Stimulated activated naive CD8-positive, alpha-beta T cell treated with anti-CD3 and anti-CD28 coated beads, Interleukin-15, Interleukin-2, amounts not matched to agents 100 U/mL and 50 U/mL, for 24 hours (primary cell): ENCODE results near the gene TRIO.

Source experiments
- ATAC-seq: fragments of 150-1000 bp; cut with Tn5 transposase; one replicate; pipeline ENCODE4 v1.10.0; 2021
- DNase-seq: peaks from one replicate; pipeline ENCODE4 v3.0.0; 2021

The TRIO gene

GRCh38 chr5:14460844-14461398 lies 317.8 kb downstream of the TRIO start:
- DNase-seq (no peak), ATAC-seq (no peak)

GRCh38 chr5:14462681-14463080 lies 319.5 kb downstream of the TRIO start:
- ATAC-seq (no peak), DNase-seq (no peak)

DNA sequence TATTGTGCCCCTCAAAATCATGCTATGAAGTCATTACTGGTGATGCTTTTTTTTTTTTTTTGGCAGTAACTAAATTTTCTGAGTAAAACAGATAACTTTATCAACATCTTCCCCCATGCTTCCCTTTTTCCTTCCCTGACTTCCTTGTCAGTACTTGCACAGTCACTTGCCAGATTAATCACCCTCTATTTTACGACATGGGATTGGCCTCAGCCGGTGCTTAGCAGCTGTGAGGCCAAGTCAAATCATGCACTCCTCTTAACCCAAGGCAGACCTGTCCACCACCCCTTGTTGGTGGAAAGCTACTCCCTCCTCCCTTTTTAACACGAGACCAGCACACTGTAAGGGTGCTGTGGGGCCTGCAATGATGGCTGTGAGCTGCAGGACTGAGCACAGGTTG lies 320.5 kb downstream of the TRIO start:
- DNase-seq (no peak), ATAC-seq (no peak)

DNA sequence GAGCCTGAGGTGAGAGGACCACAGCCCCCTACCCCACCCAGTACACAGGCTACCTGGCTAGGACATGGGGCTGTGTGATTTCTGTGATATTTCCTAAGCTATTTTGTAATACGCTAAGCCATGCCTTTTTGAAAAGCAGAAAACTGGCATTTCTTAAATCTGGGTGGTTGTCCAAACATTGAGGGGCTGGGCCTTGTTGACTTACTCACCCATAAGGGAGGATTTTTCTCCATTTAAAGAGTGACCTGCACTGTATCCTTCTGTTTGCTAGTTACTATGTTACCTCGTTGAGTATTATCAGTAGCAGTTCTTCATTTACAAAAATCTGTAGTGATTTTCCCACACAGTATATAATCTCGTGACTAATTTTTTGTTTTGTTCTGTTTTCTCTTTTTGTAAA lies 321.0 kb downstream of the TRIO start:
- no peak for ATAC-seq
- DNase-seq, result no peak

- no peak for DNase-seq
- no peak for ATAC-seq
Observed at GRCh38 chr5:14464671-14465070, 321.5 kb downstream of the TRIO start.

DNA sequence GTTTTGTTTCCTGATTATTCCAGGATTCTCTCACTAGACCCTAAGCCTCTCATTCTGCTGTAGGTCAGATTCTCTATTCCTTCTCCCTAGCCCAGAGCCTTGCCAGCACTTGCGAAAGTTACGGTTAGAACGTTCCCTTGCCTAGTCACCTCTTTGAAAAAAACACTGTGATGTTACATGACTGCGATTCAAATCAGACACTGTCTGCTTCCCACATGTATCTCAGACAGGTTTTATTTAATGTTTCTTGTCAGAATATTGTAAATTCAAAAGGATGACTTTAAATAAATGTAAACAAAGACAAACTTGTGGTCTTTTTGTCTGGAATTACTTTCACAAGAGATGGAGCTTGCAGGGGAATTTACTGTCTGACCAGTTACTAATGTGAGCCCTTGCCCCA lies 322.0 kb downstream of the TRIO start:
- no peak for DNase-seq
- no peak for ATAC-seq

DNA sequence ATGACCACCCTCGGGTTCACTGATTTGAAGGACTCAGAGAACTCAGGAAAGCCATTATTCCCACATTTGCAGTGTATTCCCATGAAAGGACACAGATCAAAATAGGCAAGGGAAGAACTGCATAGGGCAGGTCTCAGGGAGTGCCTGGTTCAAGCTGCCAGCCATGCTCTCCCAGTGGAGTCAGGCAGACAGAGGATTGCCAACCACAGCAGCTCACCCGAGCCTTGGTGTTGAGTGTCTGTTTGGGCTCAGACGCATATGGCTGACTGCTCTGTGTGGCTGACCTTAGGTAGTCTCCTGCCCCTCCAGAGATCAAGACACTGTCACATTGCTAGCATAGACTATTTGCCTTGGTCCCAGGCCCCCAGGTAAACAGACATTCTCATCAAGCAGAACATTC lies 322.6 kb downstream of the TRIO start:
- ATAC-seq (no peak), DNase-seq (no peak)

DNA sequence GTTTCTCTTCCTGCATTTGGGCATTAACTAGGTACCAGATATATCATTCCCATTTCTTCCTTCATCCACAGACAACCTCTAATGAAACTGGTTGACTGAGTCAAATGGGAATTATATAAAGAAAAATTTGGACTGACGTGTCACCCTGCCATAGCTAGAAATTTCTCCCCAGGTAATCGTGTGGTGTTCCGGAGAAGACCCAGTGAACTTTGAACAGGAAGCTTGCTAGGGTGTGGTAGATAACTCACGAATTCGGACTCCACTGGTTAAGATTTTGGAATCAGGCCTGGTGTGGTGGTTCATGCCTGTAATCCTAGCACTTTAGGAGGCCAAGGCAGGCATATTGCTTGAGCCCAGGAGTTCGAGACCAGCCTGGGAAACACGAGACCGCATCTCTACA lies 324.1 kb downstream of the TRIO start:
- ATAC-seq (no peak), DNase-seq (no peak)

DNA sequence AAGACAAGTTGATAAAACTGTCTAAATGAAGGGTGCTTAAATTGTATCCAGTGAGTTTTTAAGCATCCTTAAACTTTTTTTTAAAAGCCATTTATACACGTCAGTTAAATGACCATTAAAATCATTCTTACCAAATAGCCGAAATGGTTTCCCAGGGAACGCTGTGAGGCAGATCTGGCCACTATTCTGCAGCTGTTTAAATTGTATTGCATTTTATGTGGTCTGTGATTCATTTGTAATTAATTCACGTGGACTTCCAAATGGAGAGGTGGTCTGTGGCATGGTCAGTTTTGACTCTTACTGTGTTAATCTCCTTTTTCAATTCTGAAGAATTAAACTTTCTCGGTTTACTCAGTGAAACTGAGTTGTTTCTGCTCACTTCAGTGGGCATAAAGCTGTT lies 324.7 kb downstream of the TRIO start:
- ATAC-seq (no peak), DNase-seq (no peak)

GRCh38 chr5:14469551-14470377 lies 326.6 kb downstream of the TRIO start:
- DNase-seq, result no peak
- no peak for ATAC-seq

- ATAC-seq, result no peak
- DNase-seq, result no peak
Observed at GRCh38 chr5:14471507-14471906, 328.4 kb downstream of the TRIO start.

GRCh38 chr5:14472986-14473567 lies 329.9 kb downstream of the TRIO start:
- no peak for ATAC-seq
- DNase-seq, result no peak

GRCh38 chr5:14475045-14475444 lies 331.9 kb downstream of the TRIO start:
- ATAC-seq (no peak), DNase-seq (no peak)

- no peak for ATAC-seq
- no peak for DNase-seq
Observed at GRCh38 chr5:14476786-14477435, 333.8 kb downstream of the TRIO start.

GRCh38 chr5:14479143-14479696 lies 336.1 kb downstream of the TRIO start:
- ATAC-seq (no peak), DNase-seq (no peak)

- no peak for DNase-seq
- ATAC-seq, result no peak
Observed at GRCh38 chr5:14481349-14481748, 338.2 kb downstream of the TRIO start.

GRCh38 chr5:14482085-14482484 lies 338.9 kb downstream of the TRIO start:
- DNase-seq (no peak), ATAC-seq (no peak)

GRCh38 chr5:14483504-14484157 lies 340.5 kb downstream of the TRIO start:
- ATAC-seq (no peak), DNase-seq (no peak)

DNA sequence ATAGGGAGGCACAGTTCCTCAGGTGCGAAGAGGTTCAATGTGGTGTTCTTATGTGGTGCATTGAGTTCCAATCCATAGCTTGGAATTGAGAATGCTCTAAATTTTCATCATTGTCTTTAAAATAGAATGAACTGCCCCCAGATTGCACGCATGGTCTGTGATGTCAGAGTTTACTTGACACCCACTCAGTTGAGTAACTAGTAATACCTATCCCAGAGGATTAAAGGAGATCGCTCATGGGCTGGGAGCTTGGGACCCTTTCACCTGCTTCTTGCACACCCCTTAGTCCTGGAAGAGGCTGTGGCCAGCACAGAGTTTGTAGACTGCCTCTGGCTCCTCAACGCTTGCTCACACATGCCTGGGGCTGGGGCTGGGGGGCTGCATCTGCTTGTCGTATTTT lies 343.3 kb downstream of the TRIO start:
- ATAC-seq, result no peak

DNA sequence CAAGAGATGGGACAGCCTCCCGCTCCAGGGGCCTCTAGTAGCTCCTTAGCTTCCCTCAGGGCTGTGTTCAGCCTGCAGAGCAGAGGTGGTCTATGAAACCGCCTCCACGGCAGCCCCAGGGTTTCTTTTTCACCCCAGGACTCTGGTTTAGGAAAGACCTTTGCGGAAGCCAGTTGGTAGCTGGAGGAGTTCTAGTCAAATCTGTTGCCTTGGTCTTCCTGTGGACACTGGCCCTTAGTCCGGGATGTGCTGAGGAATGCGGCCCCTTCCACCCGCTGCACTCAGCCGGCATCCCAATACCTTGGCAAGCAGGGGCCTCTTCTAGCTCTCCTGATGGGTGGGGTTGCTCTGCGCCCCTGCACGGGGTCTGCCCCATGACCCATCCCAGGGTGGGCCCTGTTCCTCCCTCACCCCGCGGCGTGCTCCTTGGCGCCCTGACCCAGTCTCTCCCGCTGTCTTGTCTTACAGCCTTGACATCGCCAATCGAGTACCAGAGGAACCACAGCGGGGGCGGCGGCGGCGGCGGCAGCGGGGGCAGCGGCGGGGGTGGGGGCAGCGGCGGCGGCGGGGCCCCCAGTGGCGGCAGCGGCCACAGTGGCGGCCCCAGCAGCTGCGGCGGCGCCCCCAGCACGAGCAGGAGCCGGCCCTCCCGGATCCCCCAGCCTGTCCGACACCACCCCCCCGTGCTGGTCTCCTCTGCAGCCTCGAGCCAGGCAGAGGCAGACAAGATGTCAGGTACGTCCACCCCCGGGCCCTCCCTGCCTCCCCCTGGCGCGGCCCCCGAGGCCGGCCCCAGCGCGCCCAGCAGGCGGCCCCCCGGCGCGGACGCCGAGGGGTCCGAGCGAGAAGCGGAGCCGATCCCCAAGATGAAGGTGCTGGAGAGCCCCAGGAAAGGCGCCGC lies 344.1 kb downstream of the TRIO start:
- no peak for DNase-seq

More for the DNA sequence above, 343.3 kb downstream of the TRIO start:
- DNase-seq, result no peak

GRCh38 chr5:14487897-14488570 lies 344.9 kb downstream of the TRIO start:
- no peak for DNase-seq
- no peak for ATAC-seq

More for the DNA sequence above, 344.1 kb downstream of the TRIO start:
- ATAC-seq, result no peak
